MM.1S (cell line): ENCODE measurements around the gene KYAT1.
"Not testable (repeated sequence)": the region's sequence is repeated elsewhere in the genome, so short reads cannot be mapped to it uniquely, and the experiment has no call there.

Experiments
- DNase-seq: peaks from one replicate; pipeline ENCODE4 v3.0.0-alpha.2; 2015
- H2AFZ ChIP-seq: fragments of 300-600 bp; sonication (generic); 2 replicates; pipeline ENCODE4 v1.6.0; 2016; ENCODE audit warnings: antibody characterized with exemption, low read length
- H3F3A ChIP-seq: fragments of 300-600 bp; sonication (generic); 2 replicates; pipeline ENCODE4 v1.6.1; 2016; ENCODE audit warnings: mild to moderate bottlenecking, antibody characterized with exemption, low read length, moderate library complexity, mixed read lengths; ENCODE audit not compliant: insufficient read depth
- H3K27ac ChIP-seq: fragments of 300-600 bp; sonication (generic); 2 replicates; pipeline ENCODE4 v1.5.1; 2016; ENCODE audit warnings: mild to moderate bottlenecking, low read length
- H3K27me3 ChIP-seq: fragments of 300-600 bp; sonication (generic); replicated peaks from 2 replicates; pipeline ENCODE4 v1.6.0; 2016; ENCODE audit warnings: low read length; ENCODE audit not compliant: insufficient read depth
- H3K36me3 ChIP-seq: fragments of 300-600 bp; sonication (generic); replicated peaks from 2 replicates; pipeline ENCODE4 v1.6.1; 2016; ENCODE audit warnings: mild to moderate bottlenecking, low read length, mixed read lengths; ENCODE audit not compliant: insufficient read depth
- H3K4me1 ChIP-seq: fragments of 300-600 bp; sonication (generic); 2 replicates; pipeline ENCODE4 v1.6.1; 2016; ENCODE audit warnings: low read length, mixed read lengths
- H3K4me2 ChIP-seq: fragments of 300-600 bp; sonication (generic); 2 replicates; pipeline ENCODE4 v1.6.0; 2016; ENCODE audit warnings: low read depth, low read length
- H3K4me3 ChIP-seq: fragments of 300-600 bp; sonication (generic); 2 replicates; pipeline ENCODE4 v1.5.1; 2016; ENCODE audit warnings: low read length, mixed read lengths
- H3K79me2 ChIP-seq: fragments of 300-600 bp; sonication (generic); 2 replicates; pipeline ENCODE4 v1.6.1; 2016; ENCODE audit warnings: mixed run types, low read length, mixed read lengths
- H3K9ac ChIP-seq: fragments of 300-600 bp; sonication (generic); 2 replicates; pipeline ENCODE4 v1.6.1; 2016; ENCODE audit warnings: low read length, mixed read lengths
- H3K9me2 ChIP-seq: fragments of 300-600 bp; sonication (generic); replicated peaks from 2 replicates; pipeline ENCODE4 v1.6.1; 2016; ENCODE audit warnings: mild to moderate bottlenecking, low read length, mixed read lengths; ENCODE audit not compliant: insufficient read depth
- H3K9me3 ChIP-seq: fragments of 300-600 bp; sonication (generic); replicated peaks from 2 replicates; pipeline ENCODE4 v1.6.1; 2016; ENCODE audit warnings: mild to moderate bottlenecking, low read length, mixed read lengths; ENCODE audit not compliant: insufficient read depth
- H4K20me1 ChIP-seq: fragments of 300-600 bp; sonication (generic); 2 replicates; pipeline ENCODE4 v1.6.1; 2016; ENCODE audit warnings: mild to moderate bottlenecking, low read length, moderate library complexity, mixed read lengths; ENCODE audit not compliant: insufficient read depth
- CTCF ChIP-seq: fragments of 300-600 bp; sonication (generic); IDR thresholded peaks from 2 replicates; pipeline ENCODE4 v1.5.1; 2016; ENCODE audit warnings: antibody characterized with exemption, low read length, mixed read lengths
- EZH2 ChIP-seq: fragments of 300-600 bp; sonication (generic); optimal IDR thresholded peaks from 2 replicates; pipeline ENCODE3; 2017; ENCODE audit warnings: low read depth, mild to moderate bottlenecking, antibody characterized with exemption, low read length, mixed read lengths
- EZH2phosphoT487 ChIP-seq: fragments of 300-600 bp; sonication (generic); IDR thresholded peaks from 2 replicates; pipeline ENCODE4 v1.6.1; 2018; ENCODE audit warnings: antibody characterized with exemption, low read length

Gene KYAT1

DNA sequence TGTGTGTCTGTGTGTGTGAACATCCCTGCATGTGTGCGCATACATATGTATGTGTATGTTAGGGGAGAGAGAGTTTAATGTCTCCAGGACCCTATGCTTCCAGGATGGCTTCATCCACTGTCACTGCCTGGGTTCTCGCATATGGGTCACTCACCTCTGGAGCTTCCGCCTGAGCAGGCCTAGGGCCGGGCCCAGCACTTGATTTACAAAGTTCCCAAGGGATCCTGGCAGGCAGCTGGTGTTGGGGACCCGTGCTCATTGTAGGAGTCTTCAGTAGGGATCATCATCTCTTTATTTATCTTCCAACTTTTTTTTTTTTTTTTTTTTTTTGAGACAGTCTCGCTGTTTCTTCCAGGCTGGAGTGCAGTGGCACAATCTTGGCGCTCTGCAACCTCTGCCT is 81.7 kb downstream of the KYAT1 start:
- no peak for DNase-seq
- TF ChIP-seq EZH2 = no peak
- no peak for TF ChIP-seq EZH2phosphoT487
- TF ChIP-seq CTCF = no peak
- Histone ChIP-seq H3K9me2 (no peaks in the 10 kb centered on the region), H3K27ac (no peak overlapping the region), H3F3A (no peaks in the 10 kb centered on the region), H3K9me3 (no peaks in the 10 kb centered on the region), H3K4me1 (no peaks in the 10 kb centered on the region), H3K79me2 (no peaks in the 10 kb centered on the region), H3K4me3 (no peak overlapping the region), H3K27me3 (no peaks in the 10 kb centered on the region), H3K4me2 (no peak overlapping the region), H4K20me1 (no peaks in the 10 kb centered on the region), H2AFZ (no peak overlapping the region), H3K36me3 (no peaks in the 10 kb centered on the region), H3K9ac (no peak overlapping the region)

DNA sequence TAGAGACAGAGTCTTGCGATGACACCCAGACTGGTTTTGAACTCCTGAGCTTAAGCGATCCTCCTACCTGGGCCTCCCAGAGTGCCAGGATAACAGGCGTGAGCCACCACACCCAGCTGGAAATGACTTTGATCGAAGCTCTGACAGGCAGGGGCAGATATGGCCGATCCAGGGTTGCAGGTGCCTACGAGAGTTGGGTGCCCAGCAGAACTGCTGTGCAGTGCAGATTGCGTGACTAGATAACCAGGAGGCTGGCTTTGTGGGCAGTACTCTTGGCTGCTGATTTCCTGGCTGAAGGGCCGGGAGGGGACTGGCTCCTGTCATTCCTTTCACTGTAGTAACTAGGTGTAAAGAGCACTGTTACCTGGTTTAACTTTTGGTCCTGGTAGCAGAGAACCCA is 82.9 kb downstream of the KYAT1 start:
- Histone ChIP-seq H3K4me2 (no peak overlapping the region), H3K9me3 (no peaks in the 10 kb centered on the region), H3K9me2 (no peaks in the 10 kb centered on the region), H3K79me2 (no peaks in the 10 kb centered on the region), H3K4me3 (no peak overlapping the region), H4K20me1 (no peaks in the 10 kb centered on the region), H3K27ac (no peak overlapping the region), H2AFZ (no peak overlapping the region), H3K36me3 (no peaks in the 10 kb centered on the region), H3K27me3 (no peaks in the 10 kb centered on the region), H3K9ac (no peak overlapping the region), H3F3A (no peaks in the 10 kb centered on the region), H3K4me1 (no peaks in the 10 kb centered on the region)
- no peak for DNase-seq
- TF ChIP-seq EZH2phosphoT487 (no peak), EZH2 (no peak), CTCF (no peak)

- not testable (repeated sequence) for H3K9me3 ChIP-seq, H3K4me3 ChIP-seq, H3K27me3 ChIP-seq, H3K36me3 ChIP-seq, H2AFZ ChIP-seq, H4K20me1 ChIP-seq, H3K9me2 ChIP-seq, H3K27ac ChIP-seq, H3K4me1 ChIP-seq, H3K9ac ChIP-seq, H3K79me2 ChIP-seq, H3K4me2 ChIP-seq, H3F3A ChIP-seq, DNase-seq
These were observed 86.8 kb downstream of the KYAT1 start for GRCh38 chr9:128794961-128795360.

- Histone ChIP-seq H3K4me1 (peaks cover 4% of the 10 kb centered on the region; the same call in 1 of the 2 replicates), H3K27ac (no peak overlapping the region), H3K79me2 (peaks cover 8% of the 10 kb centered on the region), H3K4me2 (no peak overlapping the region), H2AFZ (no peak overlapping the region), H3F3A (no peaks in the 10 kb centered on the region), H3K9ac (no peak overlapping the region), H3K4me3 (no peak overlapping the region), H4K20me1 (no peaks in the 10 kb centered on the region), H3K27me3 (no peaks in the 10 kb centered on the region), H3K9me2 (no peaks in the 10 kb centered on the region), H3K36me3 (no peaks in the 10 kb centered on the region), H3K9me3 (no peaks in the 10 kb centered on the region)
- DNase-seq = no peak
- TF ChIP-seq CTCF (no peak), EZH2phosphoT487 (no peak), EZH2 (no peak)
These were observed 88.6 kb downstream of the KYAT1 start for GRCh38 chr9:128792978-128793686.
